IPS DF 4.7 (cell line): ENCODE data around the gene AOX1.
"Not testable (repeated sequence)": the region's sequence is repeated elsewhere in the genome, so short reads cannot be mapped to it uniquely, and the experiment has no call there.

Source experiments
- DNase-seq: peaks from one replicate; pipeline ENCODE4 v3.0.0-alpha.2; 2013; ENCODE audit warnings: low spot score; ENCODE audit errors: extremely low read depth

Gene AOX1

DNA sequence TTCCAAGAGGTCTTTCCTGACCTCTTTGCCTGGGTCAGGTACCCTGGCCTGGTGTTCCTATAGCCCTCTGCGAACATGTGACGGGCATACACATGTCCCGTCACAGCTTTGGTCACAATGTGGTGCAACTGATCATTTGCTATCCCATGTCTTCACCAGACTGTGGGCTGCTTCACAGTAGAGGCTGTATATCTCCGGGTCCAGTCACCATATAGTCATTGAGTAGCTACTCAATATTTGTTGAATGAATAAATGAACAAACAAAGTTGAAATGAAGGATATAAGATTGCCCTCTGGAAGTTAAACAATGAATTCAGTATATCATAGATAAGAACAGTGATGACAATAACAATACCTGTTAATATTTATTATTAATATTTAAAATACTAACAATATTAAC lies 16.8 kb downstream of the AOX1 start:
- no peak for DNase-seq

DNA sequence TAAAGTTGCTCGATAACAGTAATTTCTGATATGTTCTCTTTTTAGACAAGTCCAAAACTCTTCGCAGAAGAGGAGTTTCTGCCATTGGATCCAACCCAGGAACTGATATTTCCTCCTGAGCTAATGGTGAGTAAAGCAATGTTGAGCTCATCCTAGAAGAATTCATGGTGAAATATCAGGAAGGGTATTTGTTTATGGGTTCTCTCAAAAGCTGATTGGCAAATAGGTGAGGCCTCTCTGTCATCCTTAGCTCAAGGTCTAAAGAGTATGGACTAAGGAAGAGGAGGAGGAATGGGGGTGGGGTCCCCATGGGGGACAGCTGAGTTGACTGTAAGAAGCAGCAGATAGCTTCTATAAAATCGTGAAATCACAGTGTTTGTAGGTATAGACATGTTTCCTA lies 18.2 kb downstream of the AOX1 start:
- DNase-seq = no peak

DNA sequence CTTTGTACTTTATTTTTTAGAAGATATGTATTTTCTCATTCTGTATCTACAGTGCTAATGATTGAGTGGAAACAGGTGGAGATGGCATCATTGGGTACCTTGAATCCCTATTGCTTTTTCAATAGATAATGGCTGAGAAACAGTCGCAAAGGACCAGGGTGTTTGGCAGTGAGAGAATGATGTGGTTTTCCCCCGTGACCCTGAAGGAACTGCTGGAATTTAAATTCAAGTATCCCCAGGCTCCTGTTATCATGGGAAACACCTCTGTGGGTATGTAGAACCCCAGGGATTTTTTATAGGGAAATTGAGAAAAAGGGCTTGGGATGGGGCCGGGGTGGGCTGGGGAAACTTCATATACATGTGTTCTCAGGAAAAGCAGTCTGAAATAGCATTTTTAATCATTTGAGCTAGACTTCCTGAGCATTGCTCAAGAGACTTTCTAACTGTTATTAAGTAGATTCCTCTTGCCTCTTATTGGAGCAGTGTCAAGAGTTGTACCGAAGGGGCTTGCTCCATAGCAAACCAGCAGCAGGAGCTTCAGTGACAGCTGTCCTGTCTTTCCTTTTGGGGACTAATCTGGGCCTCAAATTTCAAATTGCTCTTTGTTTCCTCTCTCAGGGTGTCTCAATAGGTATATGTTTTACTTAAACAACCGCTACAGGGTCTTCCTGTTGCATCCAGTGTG lies 18.9 kb downstream of the AOX1 start:
- DNase-seq = no peak

DNA sequence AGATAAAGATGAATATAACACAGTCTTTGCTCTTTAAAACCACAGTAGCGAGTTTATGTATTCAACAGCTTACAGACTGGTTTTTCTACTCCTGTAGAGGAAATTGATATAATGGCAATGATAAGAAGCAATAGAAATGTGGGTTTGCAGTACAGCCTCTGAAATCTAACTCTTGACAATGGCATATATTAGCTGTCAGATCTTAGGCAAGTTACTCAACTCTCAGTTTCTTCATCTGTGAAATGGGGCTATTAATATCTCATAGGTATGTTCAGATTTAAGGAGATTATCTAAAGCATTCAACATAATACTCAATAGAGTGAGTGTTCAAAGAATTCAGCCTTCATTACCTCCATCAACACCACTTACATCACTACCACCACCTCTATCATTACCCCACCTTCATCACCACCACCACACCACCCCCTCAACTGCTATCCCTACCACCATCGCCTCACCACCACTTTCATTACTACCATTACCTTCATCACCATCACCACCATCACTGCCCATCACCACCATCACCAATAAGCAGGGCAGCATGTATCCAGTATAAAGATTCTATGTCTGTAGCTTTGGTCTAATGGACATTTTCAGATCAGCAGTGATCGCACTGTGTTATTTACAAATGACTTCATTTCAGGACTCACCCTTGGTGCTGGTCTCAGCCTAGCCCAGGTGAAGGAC lies 22.7 kb downstream of the AOX1 start:
- no peak for DNase-seq

DNA sequence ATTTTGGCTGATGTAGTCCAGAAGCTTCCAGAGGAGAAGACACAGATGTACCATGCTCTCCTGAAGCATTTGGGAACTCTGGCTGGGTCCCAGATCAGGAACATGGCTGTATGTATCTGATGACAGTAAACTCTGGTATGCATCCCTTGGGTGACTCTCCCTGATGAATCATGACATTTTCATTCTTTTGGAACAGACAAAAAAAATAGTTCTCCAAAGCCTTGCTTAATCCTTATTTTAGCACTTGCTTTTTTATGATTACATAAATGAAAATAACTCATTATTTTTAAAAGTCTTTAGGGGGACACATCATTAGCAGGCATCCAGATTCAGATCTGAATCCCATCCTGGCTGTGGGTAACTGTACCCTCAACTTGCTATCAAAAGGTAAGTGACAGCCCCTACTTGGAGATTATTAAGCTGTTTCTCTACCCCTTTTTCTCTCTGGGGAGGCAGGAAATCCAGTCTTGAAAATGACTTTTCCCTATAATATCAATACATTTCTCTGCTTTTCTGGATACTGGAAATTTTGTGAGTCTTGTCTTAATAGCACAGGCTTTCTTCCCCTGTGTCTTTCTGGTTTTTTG lies 23.3 kb downstream of the AOX1 start:
- no peak for DNase-seq

DNA sequence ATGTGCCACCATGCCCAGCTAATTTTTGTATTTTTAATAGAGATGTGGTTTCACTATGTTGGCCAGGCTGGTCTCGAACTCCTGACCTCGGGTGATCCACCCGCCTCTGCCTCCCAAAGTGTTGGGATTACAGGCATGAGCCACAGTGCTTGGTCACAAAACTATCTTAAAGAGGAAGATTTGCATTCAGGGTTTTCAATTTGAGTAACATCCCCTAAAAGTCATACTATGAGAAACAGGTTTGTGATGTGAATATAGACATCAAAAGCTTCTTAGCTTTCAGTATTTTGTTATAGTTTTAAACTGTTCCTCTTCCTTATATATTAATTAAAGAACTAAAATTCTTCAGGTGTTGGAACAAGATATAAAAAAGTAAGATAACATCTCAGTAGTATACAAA lies 24.4 kb downstream of the AOX1 start:
- DNase-seq = not testable (repeated sequence)

DNA sequence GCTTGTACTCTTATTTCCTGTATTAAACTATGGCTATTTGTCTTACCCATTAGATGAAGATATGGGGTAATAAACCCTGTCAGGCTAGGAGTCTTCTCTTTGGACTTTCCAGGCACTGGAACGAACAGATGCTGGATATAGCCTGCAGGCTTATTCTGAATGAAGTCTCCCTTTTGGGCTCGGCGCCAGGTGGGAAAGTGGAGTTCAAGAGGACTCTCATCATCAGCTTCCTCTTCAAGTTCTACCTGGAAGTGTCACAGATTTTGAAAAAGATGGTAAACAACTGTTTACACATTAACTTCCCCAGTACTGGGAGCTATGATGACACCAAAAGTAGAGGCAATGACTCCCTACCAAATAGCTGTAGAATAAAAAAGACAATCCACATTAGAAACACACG lies 27.9 kb downstream of the AOX1 start:
- no peak for DNase-seq

DNA sequence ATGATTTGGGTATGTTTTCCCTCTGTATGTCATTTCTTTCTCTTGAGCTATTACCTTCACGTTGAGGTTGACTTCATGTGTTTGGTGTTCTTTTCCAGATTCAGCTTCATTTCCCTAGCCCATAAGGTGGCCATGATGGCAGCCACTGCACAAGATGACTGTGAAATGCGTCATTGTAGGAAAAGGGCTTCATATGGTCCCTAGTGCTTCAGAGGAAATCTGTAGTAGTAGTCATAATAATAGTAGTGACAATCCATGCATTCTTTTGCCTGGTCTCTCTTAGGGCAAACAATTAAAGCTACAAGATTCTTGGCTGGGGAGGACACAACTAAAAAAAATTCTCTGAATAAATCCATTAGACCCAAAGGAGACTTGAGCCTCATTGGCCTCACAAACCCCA lies 28.4 kb downstream of the AOX1 start:
- DNase-seq = no peak

DNA sequence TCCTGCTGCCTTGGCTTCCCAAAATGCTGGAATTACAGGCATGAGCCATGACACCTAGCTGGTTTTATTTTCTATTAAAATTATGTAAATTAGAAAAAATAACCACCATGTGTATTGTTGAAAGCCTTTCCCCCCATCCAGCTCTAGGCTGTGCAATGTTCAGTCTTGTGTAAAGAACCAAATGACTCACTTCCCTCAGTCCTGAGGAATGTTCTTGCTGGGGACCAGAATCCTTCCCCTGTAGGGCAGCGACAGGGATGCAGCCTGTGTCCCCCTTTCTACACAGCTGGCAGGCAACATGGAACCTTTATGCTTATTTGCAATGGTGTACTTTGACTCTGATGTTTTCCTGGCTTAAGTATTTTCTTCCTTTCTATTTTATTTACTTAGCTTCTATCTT lies 29.4 kb downstream of the AOX1 start:
- no peak for DNase-seq

DNA sequence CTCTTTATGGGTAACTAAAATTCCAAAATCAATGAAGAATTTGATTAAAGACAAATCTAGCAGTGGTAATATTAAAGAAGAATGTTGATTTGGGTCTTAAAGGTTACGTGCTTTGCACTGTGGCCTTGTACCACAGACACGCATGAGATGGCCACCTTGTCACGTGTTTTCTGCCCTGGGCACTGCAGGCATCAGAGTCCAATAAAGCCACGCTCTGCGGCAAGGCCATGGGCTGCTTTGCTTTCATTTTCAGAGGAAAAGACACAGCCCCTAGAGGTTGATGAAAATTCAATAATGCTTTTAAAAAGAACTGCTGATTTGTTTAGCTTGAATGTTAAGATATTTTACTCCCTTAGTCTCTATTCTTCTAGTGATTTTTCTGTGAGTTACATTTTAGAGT lies 30.4 kb downstream of the AOX1 start:
- no peak for DNase-seq

DNA sequence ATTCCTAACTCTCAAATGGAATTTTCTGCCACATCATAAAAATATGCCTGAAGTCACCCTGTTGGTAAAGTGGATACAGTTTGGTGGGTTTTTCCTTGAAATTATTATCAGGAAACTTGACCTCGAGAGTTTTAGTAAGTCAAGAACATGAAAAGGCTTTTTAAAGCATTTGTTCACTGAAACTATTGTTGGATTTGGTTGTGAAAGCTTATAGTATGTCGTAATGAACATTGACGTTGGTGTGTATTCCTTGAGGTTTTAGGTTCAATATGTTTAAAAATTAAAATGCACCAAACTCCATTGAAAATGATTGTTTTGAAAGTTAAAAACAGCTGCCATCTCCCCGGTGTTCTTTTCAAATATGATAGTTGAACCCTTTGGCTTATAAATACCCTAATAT lies 30.8 kb downstream of the AOX1 start:
- no peak for DNase-seq

DNA sequence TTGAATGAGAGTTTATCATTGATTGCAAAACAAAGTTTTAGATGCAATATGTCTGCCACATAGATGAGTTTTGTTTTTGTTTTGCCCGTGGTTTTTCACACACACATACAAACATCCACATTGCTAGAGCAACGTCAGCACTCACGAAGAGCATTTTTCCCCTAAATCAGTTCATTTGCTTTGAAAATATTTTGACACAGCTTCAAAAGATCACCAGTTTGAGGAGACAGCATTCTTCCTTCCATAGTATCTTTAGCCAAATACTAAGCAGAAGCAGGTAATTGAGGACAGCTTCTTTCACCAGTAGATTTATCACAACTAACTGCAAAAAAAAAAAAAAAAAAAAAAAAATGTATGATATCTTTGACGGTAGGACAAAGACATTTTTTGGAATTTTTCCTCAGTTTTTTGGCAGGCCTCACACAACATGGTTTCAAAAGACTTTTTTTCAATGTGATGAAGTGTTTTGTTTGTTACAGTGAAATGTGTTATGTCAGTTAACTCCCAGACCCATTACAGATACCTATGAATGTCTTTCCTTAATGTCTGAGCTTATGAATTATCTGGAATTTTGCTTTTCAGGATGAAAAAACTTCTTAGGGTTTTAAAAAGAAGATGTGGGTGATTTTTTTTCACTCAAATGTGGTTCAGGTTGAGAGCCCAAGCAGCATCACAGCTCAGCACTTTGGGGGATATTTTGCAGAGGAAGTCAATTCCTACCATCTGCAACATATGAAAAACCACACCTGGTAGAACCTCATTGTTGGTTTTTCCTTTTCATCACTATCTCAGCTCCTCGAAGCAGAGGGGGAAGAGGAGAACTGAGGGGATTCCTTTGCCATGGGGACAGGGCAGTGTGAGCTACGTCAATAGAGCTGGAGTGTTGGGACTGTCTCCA lies 31.6 kb downstream of the AOX1 start:
- no peak for DNase-seq

DNA sequence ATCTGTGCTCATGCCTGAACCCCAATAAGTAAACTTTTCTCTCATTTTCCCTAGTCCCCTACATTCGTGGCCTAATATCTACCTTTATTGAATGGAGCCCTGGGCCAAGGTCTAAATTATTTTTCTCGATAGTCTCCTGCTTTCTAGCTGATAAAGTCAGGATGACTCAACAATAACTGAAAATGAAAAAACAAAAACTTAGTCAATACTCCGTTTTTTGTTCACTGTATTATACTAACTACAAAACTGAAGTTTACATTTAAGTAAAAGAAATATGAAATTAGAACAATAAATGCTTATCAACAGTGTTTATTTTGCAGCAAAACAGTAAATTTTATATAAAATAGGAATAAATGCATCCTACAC lies 32.2 kb downstream of the AOX1 start:
- no peak for DNase-seq

DNA sequence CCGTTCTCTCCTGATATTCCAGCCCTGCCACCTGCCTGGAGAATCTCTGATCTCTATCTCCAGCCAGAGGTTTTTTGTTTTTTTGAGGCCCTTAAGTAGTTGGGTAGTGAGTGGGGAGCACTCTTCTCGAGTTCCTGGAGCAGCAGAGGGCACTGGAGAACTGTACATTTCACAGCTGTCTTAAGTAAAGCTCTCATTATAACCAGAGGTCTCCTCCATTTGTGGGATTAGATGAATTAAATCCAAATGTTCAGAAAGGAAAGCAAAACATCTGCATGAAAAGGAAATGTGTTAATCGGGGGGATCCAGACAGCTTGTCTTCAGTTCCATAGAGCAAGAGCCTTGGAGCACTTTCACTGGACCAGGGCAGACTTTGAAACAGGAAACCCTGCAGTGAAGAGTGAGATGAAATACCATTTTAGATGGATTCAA lies 32.8 kb downstream of the AOX1 start:
- DNase-seq = no peak

DNA sequence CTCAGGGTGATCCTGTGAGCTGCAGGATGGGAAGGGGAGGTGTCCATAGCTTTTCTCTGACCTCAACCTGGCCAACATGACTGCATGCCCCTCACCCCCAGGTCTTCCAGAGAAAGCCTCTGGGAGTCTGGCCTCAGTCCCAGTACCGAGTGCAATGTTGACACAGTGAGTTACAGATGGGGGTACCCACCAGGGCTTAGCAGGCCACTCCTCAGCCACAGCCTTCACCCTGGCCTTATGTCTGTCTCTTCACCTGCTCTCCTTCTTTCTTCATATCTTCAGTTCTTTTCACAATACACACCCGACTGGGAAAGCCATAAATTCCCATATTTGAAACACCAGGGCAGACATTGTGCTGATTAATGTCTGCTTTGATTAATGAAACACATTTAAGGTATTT lies 33.5 kb downstream of the AOX1 start:
- no peak for DNase-seq

DNA sequence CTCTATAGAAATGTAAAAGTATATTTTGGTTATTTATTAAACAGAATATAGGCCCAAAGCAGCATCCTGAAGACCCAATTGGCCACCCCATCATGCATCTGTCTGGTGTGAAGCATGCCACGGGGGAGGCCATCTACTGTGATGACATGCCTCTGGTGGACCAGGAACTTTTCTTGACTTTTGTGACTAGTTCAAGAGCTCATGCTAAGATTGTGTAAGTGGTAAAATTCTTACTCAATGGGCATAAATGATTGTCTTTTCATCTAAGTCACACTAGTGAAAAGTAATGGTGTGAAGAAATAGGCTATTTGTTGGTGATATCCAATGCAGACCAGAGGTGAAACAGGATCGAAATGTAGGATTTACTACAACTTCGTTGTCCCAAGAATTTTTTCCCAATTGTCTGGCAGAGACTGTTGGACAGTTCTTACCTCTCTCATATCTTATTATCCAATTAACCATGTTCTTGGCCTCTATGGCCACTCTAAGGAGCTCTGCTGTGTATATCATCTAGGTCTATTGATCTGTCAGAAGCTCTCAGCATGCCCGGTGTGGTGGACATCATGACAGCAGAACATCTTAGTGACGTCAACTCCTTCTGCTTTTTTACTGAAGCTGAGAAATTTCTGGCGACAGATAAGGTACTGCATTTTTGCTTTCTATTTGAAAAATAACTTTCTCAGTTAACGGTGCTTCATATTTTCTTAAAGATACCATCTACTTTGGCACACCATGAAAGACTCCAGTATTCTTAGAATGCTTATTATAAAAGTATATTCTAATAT lies 35.0 kb downstream of the AOX1 start:
- DNase-seq = no peak

DNA sequence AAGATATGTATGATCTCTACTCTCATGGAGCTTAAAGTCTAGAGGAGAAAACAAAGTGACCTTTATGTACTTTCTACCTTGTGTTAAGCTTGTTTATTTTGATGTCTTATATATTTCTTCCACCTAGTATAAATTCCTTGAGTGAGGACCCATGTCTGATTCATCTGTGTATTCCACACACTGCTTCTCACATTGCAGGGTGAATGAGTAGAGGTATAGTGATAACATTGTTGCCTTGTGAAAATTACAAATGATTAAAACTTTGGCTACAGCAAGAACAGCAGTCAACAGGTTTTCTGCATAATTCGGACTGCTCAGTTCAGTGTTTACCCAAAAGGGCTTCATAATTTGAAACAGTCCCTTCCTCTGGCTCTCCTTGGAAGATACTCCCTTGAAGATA lies 36.3 kb downstream of the AOX1 start:
- DNase-seq = no peak

DNA sequence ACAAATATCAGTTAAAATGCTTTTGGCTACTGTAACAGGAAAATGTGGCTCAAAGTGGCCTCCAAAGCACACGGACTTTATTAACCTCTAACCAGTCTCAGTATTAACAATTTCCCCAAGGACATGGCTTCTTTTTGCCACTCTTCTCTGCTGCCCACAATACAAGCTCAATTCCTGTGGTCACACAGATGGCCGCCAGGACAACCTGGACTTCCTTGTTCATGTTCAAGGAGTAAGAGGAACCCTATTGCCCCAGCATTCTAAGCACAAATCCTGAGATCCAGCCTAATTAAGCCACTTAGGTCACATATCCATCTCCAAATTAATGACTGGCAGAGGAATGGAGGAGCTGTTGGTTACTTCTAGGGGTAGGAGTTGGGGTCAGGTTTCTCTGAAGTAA lies 38.2 kb downstream of the AOX1 start:
- no peak for DNase-seq

DNA sequence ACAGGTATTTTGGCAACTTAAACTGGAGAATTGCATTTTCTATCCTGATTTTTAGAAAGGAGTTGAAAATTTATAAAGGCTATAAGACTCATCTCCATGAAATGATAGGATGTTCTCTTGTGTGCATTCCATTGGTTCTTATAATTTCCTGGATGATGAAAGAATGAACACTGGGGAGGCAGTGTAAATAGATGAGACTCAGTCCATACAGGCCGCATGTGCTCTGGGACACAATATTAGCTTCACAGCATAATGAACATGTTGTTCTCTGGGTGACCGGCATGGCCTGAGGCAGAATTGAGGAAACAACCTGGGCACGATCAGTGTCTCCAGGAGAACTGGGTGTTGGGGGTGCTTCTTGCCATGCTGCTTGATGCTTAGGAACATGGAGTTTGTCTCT lies 38.8 kb downstream of the AOX1 start:
- DNase-seq = no peak

DNA sequence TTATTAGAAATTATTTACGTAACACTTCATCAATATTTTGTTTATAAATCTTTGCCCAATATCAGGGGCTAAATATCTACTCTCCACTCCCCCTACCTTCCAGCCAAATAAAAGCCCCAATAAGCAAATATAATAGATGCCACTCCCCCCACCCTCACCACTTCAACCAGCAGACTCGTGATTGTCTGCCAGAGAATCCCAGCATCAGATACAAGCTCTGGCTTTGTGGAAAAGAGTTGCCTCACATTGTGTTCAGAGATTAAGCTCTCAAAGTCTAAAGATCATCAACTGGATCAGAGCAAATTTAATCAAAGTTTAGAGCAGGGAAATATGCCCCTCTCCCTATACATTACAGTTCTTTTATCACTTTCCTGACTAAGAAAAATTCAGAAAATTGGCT lies 39.5 kb downstream of the AOX1 start:
- DNase-seq = no peak

DNA sequence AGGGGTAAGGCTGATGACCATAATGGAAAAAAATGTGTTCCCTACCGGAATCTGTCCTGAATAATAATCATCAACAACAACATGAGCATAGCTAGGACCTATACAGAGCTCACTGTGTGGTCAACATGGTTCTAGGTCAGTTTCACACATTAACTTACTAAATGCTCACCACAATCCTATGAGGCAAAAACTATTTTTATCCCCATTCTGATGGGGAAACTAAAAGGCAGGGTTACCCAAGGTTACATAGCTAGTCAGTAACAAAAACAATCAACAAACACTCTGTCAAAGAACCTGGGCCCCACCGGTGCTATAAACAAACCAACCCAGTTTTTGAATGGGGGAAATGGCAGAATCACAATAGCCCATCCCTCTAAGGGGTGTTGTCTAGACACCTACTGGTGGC lies 40.1 kb downstream of the AOX1 start:
- no peak for DNase-seq
